HG03575 (cell line): ENCODE measurements around the gene ADAMTS16.

Experiments
- ATAC-seq: cut with Tn5 transposase; IDR thresholded peaks from one replicate; pipeline ENCODE4 v1.9.1; 2021; ENCODE audit not compliant: unreplicated experiment, insufficient number of reproducible peaks, low FRiP score; ENCODE audit errors: extremely low read depth

Gene ADAMTS16

DNA sequence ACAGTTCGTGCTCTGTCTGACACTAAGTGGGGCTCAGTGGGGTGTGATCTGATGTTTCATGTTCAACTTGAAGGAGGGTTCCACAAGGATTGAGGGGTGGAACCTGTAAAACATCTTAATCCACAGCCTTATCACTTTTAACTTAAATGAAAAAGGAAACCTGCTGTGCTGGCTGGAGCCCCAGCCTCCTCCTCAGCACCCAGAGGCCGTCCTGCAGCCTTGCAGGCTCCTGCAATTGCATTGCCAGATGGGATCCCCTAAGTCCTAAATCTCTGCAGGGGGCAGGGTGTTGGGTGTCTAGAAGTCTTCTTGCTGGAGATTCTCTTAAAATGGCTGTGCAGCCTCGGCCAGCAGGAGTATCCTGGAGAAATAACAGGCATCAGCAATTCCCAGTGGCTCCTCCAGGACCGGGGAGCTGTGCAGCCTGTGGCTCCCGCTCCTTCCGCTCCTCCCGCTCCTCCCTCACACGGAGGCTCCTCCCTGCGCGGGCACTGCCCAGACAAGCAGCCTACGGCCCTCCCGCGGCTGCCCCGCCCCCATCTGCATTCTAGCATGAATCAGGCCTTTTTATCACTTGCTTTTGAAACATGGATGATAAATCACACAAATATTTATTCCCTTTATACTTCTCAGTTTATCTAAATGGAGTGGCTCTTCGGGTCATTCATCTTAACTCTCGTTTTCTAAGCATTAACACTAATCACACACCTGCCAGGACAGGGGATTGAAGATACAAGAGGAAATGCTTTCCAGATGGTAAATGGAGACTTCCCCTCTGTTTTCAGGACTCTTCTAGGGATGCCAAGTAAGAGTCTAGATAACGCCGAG lies 131.0 kb downstream of the ADAMTS16 start:
- ATAC-seq = no peak

DNA sequence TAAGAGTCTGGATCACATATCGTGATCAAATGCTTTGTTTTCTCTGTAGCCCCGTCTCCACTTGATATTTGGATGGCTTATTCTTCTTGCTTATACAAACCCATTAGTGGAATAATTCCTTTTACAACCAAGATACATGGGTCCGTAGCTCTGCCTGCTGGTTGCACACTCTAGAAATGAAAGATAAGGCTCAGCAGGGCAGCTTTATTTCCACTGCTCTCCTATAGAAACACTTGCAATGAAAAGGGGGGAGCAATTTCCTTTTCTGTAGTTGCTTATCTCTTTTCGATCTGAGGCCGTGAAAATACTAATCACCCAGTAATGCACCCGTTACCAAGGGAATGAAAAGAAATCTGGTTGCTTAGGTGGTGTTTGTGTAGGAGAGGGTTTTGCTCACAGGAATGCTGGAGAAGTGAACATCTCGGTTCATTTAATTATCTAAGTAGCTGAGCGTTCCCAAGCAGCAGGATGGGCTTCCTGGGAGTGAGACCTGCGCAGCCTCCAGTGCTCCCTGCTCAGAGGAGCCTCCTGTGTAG lies 131.7 kb downstream of the ADAMTS16 start:
- ATAC-seq = no peak

DNA sequence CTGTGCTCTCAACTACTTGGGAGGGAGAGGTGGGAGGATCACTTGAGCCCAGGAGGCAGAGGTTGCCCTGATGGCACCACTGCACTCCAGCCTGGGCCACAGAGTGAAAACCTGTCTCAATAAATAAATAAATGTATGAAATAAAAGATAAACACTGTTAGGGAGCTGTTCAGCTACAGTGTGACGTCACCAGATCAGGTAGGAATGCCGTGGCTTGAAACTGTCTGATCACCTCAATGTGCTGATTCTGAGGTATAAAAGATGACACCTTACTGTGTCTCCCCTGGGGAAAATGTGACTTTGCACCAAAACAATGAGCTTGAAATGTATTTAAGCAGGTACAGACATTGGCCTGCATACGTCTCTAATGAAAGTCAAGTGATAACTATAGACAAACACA lies 133.3 kb downstream of the ADAMTS16 start:
- ATAC-seq = no peak

DNA sequence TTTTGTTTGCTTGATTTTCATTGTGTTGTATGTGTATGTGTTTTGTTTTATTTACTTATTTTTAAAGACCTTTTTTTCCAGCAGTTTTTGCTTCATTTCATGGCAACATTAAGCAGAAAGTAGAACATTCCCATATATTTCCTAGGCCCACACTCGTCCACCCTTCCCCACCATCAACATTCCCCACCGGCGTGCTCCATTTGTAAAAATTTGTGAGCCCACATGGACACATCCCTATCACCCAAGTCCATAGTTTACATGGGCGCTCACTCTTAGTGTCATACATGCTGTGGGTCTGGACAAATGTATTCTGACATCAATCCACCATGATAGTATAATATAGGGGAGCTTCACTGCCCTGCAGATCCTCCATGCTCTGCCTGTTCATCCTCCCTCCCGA lies 133.8 kb downstream of the ADAMTS16 start:
- no peak for ATAC-seq

DNA sequence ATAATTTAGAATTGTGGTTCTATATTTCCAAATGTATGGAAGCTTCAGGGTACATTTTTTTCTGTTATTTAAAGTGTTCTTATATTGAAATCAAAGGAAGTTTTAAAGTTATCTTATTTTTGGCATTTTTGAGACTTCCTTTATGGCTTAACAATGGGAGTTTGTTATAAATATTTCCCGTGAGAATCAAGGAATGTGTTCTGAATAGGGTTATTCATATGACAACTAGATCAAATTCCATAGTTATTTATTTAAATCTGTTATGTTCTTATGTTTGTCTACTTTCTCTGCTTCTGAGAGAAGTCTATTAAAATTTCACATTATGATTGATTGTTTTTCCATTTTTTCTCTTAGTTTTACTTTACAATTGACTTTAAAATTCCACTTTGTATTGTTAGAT lies 135.1 kb downstream of the ADAMTS16 start:
- ATAC-seq = no peak

DNA sequence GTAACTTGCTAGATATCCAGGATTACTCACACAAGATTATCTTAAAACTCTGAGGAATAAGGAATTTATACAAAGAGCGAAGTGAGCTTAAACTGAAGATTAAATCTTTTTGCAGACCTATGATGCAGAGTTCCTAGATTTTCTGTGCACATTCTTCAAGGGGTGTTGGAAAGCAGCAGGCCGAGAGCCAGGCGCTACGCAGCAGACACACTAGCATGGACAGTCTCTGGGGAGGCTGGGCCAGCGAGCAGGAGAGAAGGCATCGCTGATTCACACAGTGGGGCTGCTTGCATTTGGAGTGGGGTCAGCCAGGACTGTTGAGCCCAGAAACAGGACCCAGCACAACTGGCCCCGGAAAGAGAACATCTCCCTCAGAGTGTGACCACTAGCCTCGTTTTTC lies 136.3 kb downstream of the ADAMTS16 start:
- ATAC-seq = no peak

DNA sequence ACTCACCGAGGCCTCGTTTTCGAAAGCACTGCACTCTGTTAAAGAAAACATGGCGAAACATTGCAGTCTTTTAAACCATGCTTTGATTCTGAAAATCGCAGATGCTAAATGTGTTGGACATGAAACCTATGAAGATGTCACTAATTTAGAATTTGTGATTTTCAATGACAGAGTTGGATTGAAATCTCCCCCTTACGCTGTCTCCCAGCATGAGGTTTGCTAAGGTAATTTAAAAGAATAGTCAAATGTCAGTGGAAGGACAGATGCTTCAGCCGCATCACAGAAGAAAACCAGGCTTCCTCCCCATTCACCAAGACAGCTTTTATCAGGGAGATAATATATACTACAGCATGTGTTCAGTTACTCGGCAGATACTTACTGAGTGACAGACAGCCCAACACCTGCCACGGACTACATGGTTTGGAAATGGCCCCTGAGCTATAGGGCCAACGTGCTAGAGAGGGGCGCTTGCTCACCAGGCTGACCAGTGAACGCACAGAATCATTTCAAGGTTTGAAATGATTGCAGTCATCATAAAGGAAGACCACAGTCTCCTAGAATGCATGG lies 136.9 kb downstream of the ADAMTS16 start:
- no peak for ATAC-seq

DNA sequence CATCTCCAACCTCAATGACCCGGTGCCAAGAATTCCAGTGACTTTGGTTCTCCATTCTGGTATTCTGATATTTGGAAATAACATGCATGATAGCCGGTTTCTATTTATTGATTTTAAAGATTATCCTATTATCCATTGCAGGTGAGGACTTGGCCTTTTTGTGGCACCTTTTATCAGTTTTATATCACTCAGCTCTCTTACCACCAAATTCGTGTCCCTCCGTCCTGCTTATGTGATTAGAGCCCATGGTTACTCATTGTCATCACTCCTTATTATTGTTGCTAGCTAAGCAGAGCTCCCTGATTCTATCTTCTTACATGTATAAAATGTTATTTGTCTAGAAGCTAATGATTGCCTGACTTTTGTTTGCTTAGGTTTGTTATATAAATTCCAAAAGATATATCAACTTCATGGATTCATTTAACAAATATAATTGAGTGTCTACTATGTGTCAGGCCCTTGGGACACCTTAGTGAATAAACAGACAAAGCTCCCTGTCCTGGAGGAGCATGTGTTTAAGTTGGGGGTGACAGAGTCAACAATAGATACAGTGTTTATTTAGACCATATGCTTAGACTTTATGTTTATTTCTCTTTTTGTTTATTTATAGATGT lies 138.2 kb downstream of the ADAMTS16 start:
- no peak for ATAC-seq

DNA sequence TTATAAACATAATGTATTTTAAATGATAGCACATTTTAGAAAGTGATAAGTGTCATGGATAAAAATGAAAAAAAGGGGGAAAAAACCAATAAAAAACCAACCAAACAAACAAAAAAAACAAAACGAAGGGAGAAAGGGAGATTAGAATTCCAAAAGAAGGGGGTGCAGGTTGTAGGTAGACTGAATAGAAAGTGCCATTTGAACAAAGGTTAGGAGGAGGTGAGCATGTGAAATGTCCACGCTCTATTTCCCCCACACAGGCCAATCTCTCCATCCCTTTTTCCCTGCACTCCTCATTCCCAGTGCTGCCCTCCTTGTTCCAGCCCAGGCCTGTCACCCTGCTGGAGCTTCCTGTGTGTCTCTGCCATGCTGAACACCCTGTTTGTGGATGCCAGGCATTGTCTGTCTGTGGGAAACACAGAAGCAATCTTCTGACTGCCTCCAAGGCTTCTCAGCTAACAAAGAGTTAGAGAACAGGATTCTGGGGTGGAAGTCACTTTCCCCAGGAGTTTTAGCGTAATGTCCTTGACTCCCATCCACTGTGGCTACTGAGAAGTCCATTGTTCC lies 138.8 kb downstream of the ADAMTS16 start:
- ATAC-seq = no peak

DNA sequence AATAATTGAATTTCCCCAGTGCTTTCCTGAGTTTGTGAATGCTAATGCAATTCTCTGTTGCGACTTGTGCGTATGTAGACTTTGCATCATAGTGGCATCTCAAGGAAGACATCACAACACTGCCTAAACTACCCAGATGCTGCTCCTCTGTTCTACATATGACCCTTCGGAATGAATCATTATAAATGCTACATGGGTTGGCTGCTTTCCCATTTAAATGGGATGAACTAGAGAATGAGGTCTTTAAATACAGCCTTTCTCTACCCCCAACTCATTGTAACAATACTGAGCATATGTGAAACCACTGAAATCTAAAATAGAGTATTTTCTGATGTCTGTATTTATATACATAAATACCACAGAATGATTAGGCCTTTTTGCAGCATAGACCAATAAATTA lies 145.8 kb downstream of the ADAMTS16 start:
- ATAC-seq = no peak

DNA sequence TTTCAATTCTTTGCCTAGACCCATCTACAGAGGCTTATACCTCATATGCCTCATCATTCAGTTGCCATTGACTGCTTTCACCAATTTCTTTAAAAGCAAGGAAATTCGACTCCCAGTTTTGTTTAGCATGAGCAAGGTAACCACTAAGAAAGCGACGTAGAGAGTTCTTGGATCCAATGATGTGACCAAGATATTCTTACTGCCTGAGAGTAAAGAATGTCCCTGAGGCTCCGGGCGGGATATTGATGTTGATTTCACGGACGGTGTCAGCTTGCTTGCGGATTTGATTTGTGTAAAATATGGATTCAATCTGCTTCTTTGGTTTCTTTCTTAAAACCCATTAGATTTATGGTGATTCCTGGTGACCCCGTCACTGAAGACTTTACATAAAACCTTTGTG lies 147.3 kb downstream of the ADAMTS16 start:
- ATAC-seq = no peak

DNA sequence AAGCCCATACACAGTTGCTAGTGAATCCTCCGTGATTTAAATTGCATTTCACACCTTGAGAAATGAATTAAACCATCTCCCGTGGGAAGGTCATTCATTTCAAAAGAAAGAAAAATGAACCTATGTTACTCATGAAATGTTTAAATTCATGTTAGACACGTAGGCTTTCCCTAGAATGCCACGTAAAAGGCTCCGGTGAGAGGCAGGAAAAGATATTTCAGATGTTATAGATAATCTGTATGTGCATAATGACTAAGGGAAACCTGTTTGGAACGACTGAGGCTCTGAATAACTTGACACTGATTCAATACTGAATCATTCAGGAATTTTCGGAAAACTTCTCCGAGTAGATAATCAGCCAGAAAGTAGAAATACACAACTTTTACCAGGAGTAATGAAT lies 148.1 kb downstream of the ADAMTS16 start:
- no peak for ATAC-seq

DNA sequence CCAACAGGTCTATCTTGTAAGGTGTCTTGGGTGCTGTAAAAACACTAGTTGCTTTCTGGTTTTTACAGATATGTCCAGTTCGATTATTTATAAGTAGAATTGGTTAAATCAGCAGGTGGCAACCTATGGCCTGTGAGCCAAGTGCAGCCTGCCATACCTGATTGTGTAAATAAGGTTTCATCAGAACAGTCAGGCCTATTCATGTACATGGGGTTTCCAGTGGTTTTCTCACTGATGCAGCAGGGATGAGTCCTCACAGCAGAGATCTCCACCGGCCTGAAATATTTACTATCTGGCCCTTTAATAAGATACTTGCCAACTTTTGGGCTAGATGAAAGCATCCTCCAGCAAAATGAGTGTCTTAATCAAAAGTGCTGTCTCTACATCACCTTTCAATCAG lies 149.4 kb downstream of the ADAMTS16 start:
- no peak for ATAC-seq

DNA sequence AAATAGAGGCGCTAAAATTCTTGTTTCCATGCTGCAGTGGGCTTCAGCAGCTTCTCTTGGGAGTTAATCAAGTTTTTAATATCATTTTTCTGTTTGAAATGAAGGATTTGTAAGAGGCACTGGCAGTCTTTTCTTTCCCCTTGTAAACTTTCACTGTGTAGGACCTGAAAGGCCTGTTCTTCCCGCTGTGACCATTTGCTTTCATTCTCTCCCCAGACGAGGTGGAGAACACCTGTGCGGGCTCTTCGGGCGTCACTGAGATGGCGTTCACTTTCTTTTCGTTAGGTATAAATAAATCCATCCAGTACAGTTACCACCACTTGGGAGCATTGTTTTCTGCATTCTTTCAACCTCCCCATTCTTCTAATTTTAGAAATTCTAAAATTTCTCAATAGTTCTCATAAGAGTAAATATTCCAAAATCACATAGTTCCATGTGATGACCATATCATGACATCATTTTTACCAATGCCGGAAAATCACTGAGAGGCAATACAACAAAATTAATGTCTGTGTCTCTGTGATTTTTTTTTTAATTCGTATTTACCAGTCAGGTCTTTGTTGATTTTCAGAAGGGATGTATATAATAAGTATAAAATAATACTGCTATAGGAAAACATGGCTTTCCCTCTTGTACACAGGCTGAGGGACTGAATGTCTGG lies 150.7 kb downstream of the ADAMTS16 start:
- no peak for ATAC-seq

DNA sequence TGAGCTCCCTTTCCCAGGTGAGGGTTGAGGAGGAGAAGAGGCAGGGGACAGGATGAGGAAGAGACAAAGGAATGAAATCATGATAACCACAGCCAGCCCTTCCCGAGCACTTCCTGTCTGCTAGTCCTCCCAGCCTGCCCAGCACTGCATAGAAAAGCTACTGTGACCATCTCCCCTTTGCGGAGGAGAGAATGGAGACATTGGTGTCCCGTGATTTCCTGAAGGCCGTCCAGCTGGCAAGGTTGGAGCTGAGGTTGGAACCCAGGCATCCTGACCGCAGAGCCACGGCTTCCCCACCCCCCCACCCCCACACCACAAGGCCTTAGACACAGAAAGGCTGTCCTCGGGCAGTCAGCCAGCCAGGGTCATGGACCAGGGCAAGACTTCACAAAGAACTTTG lies 151.2 kb downstream of the ADAMTS16 start:
- ATAC-seq = no peak

DNA sequence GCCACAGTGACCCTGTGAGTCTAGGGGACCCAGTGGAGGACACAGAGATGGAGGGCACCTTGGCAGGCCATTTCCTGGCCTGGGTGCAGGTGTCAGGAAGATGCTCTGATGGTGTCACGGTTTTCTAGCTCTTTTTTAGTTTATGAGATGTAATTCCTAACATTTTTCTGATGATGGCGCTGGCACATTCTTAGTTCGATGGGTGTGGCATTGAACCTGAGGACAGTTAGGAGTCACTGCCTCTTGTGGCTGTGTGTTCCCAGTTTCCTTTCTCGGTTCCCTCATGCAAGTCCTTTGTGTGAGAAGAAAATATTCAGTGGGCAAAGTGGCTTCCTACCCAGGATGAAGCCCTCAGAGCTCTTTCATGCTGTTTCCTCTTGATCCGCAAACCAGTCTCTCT lies 152.9 kb downstream of the ADAMTS16 start:
- ATAC-seq = no peak

DNA sequence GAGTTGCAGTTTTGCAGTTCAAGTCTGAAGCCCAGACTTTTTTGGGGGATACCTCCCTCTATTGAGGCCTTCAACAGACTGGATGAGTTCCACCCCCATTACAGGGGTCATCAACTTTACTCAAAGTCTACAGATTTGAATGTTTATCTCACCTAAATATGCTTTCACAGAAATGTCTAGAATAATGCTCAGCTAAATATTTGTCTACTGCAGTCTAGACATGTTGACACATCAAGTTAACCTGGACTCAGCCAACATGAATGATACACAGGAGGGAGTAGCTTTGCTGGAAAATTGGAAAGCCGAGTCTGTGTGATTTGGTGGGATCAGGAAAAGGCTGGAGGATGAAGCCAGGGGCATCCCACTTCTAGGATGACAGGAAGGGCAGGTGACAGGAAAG lies 154.3 kb downstream of the ADAMTS16 start:
- ATAC-seq = no peak

DNA sequence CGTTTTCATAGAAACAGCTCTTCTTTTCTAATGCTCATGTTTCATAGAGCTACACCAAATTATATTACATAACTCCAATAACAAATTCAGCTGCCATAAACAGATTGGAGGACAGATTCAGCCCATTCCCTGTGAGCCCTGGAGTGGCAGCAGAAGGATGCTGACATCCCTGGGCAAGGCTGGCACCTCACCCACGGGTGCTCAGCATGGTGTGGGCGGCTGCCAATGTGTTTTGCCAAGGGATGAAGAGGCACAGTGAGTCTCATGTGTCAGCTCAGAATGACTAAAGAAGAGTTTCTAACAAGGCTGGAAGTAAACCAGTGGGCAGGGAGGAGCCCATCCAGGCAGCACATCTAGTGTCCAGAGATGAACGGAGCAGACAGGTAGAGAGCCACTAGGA lies 155.2 kb downstream of the ADAMTS16 start:
- ATAC-seq = no peak

DNA sequence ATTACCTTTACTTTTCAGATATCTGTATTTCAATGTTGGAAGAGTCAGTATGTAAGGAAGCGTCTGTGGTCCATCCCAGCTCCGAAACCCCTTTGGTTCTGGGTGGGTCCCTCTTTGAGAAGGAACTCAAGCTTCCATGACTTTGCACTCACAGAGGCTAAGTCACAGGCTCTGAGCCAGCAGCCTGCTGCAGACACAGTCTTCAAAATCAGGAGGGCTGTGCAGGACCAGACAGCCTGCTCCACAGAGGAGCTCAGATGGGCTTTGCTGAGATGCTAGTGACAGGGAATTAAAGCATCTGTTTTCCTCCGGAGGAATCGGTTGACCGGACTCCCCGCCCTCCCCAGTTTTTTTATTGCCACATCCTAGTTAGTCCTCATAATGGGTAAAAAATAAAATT lies 155.9 kb downstream of the ADAMTS16 start:
- ATAC-seq = no peak
